Tibial nerve (tissue), 4 donors: ENCODE results near the gene TNPO3.

Experiments
- EP300 ChIP-seq, 2 donors: sonication (generic); formaldehyde crosslinking; IDR thresholded peaks; one replicate each; pipeline ENCODE4 v1.6.1; 2017; ENCODE audit warnings: antibody characterized with exemption in 2 of 2, mild to moderate bottlenecking in 1 of 2
- POLR2A ChIP-seq, 2 donors: fragments of 450-650 bp; IDR thresholded peaks; one replicate each; pipeline ENCODE4 v1.6.1; 2017; ENCODE audit warnings: antibody characterized with exemption in 2 of 2, mild to moderate bottlenecking in 2 of 2, moderate library complexity in 2 of 2
- TF ChIP-seq, protein P1 (sequence below), 5 experiments: fragments of 200-600 bp in 3 of 5; fragments of 450-650 bp in 2 of 5; sonication (generic) in 3 of 5; IDR thresholded peaks; one replicate each; pipeline ENCODE4 v1.5.1; 2016 to 2019; ENCODE audit warnings: antibody characterized with exemption in 5 of 5, mild to moderate bottlenecking in 3 of 5, moderate library complexity in 2 of 5

DNA sequence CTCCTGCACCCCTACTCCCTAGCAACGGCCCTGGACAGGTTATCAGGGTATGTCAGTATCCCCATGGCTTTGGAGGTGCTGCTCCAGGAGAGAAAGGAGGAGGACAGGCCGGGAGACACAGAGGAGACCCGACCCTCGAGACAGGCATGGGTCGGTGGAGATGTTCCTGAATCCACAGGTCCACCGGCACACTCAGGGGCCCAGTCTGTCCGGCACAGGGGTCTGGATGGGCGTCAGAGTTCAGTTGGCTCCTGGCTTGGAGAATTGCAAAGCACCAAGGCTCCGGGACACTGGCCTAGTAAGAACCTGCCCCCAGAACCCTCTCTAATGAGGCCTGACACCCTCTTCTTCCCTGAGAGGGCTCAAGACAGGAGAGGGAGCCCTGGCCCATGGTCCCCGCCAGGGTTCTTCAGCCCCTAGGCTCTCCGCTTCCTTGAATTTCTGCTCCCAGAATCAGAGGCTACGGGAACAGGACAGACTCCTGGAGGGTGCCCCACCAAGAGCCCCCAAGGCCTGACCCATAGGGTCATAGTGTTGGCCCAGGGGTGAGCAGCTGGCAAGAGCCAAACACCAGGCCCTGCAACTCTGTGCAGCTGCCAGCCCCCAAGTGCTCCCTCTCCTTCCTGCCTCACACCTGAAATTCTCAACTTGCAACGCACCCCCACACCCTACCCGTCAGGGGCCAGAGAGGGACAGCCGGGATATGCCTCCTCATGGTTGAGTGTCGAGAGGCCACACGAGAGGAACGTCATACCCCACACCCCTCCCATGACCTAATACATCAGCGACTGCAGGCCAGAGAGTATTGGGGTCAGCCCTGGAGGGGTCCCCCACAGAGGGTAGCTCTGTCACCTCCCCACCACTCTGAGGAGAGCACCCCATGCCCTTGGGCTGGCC lies 122.7 kb downstream of the TNPO3 start:
- TF ChIP-seq, protein P1, sequence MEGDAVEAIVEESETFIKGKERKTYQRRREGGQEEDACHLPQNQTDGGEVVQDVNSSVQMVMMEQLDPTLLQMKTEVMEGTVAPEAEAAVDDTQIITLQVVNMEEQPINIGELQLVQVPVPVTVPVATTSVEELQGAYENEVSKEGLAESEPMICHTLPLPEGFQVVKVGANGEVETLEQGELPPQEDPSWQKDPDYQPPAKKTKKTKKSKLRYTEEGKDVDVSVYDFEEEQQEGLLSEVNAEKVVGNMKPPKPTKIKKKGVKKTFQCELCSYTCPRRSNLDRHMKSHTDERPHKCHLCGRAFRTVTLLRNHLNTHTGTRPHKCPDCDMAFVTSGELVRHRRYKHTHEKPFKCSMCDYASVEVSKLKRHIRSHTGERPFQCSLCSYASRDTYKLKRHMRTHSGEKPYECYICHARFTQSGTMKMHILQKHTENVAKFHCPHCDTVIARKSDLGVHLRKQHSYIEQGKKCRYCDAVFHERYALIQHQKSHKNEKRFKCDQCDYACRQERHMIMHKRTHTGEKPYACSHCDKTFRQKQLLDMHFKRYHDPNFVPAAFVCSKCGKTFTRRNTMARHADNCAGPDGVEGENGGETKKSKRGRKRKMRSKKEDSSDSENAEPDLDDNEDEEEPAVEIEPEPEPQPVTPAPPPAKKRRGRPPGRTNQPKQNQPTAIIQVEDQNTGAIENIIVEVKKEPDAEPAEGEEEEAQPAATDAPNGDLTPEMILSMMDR (IDR thresholded peaks at IDR 0.05) = no peak
- no peak for TF ChIP-seq POLR2A (IDR thresholded peaks at IDR 0.05)
- no peak for TF ChIP-seq EP300 (IDR thresholded peaks at IDR 0.05)
